ENCODE results near the gene KRTAP10-3.

KRTAP10-3 gene

GRCh38 chr21:44533891-44534627 is 24.5 kb downstream of the KRTAP10-3 start:
- Histone ChIP-seq H3K9me3 (ENCODE audit: insufficient read depth, low read depth, low read length) (no peaks in the 10 kb centered on the region), H4K91ac (ENCODE audit: low read depth, low read length) (no peak overlapping the region), H3K4me1 (ENCODE audit: control insufficient read depth in 1 of 2, insufficient read depth in 2 of 2, low read length in 2 of 2) (no peaks in the 10 kb centered on the region), H3K14ac (ENCODE audit: low read length) (no peak overlapping the region), H2BK12ac (ENCODE audit: low read length) (no peak overlapping the region), H4K12ac (ENCODE audit: low read depth, low read length) (no peak overlapping the region), H3K23ac (ENCODE audit: low read length) (no peak overlapping the region), H2BK5ac (ENCODE audit: low read depth, low read length, poor library complexity) (no peak overlapping the region), H2BK120ac (ENCODE audit: insufficient read depth, low read length, poor library complexity) (no peak overlapping the region), H3K4me2 (ENCODE audit: low read length) (no peak overlapping the region), H2AFZ (ENCODE audit: insufficient read depth, low read length, poor library complexity) (no peak overlapping the region), H3K9ac (ENCODE audit: low read length) (no peak overlapping the region), H3K27ac (ENCODE audit: low read depth, low read length) (no peak overlapping the region), H3K79me1 (ENCODE audit: low read length) (no peaks in the 10 kb centered on the region), H3K79me2 (ENCODE audit: control insufficient read depth, insufficient read depth, low read length, poor library complexity) (no peaks in the 10 kb centered on the region), H2AK5ac (ENCODE audit: low read length) (no peak overlapping the region), H4K8ac (ENCODE audit: low read depth, low read length) (no peak overlapping the region), H3K27me3 (ENCODE audit: insufficient read depth, low read length) (no peaks in the 10 kb centered on the region), H3K4ac (ENCODE audit: low read depth, low read length) (no peak overlapping the region), H3K36me3 (ENCODE audit: control insufficient read depth in 1 of 2, insufficient read depth in 2 of 2, low read length in 2 of 2) (no peaks in the 10 kb centered on the region), H3K4me3 (ENCODE audit: low read depth, low read length) (no peak overlapping the region), H3K18ac (ENCODE audit: low read length) (no peak overlapping the region)
- WGBS (ENCODE audit: extremely low coverage, insufficient coverage, insufficient read length) = no CpG with 5 or more reads among the region's 21 CpGs
- no peak for DNase-seq

GRCh38 chr21:44533121-44533890 is 25.3 kb downstream of the KRTAP10-3 start:
- H2AFZ ChIP-seq (ENCODE audit: insufficient read depth, low read length, poor library complexity) = no peak overlapping the region
- H3K4me1 ChIP-seq (ENCODE audit: control insufficient read depth in 1 of 2, insufficient read depth in 2 of 2, low read length in 2 of 2) = no peaks in the 10 kb centered on the region
- H3K23ac ChIP-seq (ENCODE audit: low read length) = no peak overlapping the region
- no peaks in the 10 kb centered on the region for H3K36me3 ChIP-seq (ENCODE audit: control insufficient read depth in 1 of 2, insufficient read depth in 2 of 2, low read length in 2 of 2)
- H3K14ac ChIP-seq (ENCODE audit: low read length) = no peak overlapping the region
- H3K79me2 ChIP-seq (ENCODE audit: control insufficient read depth, insufficient read depth, low read length, poor library complexity) = no peaks in the 10 kb centered on the region
- H3K27ac ChIP-seq (ENCODE audit: low read depth, low read length) = no peak overlapping the region
- no peak overlapping the region for H3K4me3 ChIP-seq (ENCODE audit: low read depth, low read length)
- H3K9me3 ChIP-seq (ENCODE audit: insufficient read depth, low read depth, low read length) = no peaks in the 10 kb centered on the region
- H4K8ac ChIP-seq (ENCODE audit: low read depth, low read length) = no peak overlapping the region
- no peak overlapping the region for H3K4me2 ChIP-seq (ENCODE audit: low read length)
- H2BK120ac ChIP-seq (ENCODE audit: insufficient read depth, low read length, poor library complexity) = no peak overlapping the region
- WGBS (ENCODE audit: extremely low coverage, insufficient coverage, insufficient read length) = no CpG with 5 or more reads among the region's 37 CpGs
- DNase-seq = no peak
- no peak overlapping the region for H2BK5ac ChIP-seq (ENCODE audit: low read depth, low read length, poor library complexity)
- H2AK5ac ChIP-seq (ENCODE audit: low read length) = no peak overlapping the region
- H3K27me3 ChIP-seq (ENCODE audit: insufficient read depth, low read length) = no peaks in the 10 kb centered on the region
- H3K9ac ChIP-seq (ENCODE audit: low read length) = no peak overlapping the region
- no peak overlapping the region for H4K12ac ChIP-seq (ENCODE audit: low read depth, low read length)
- H4K91ac ChIP-seq (ENCODE audit: low read depth, low read length) = no peak overlapping the region
- H3K79me1 ChIP-seq (ENCODE audit: low read length) = no peaks in the 10 kb centered on the region
- no peak overlapping the region for H3K18ac ChIP-seq (ENCODE audit: low read length)
- no peak overlapping the region for H2BK12ac ChIP-seq (ENCODE audit: low read length)
- H3K4ac ChIP-seq (ENCODE audit: low read depth, low read length) = no peak overlapping the region

GRCh38 chr21:44532712-44533111 is 25.9 kb downstream of the KRTAP10-3 start:
- Histone ChIP-seq H2BK12ac (ENCODE audit: low read length) (no peak overlapping the region), H2BK5ac (ENCODE audit: low read depth, low read length, poor library complexity) (no peak overlapping the region), H3K4me2 (ENCODE audit: low read length) (no peak overlapping the region), H3K79me1 (ENCODE audit: low read length) (no peaks in the 10 kb centered on the region), H3K4me1 (ENCODE audit: control insufficient read depth in 1 of 2, insufficient read depth in 2 of 2, low read length in 2 of 2) (no peaks in the 10 kb centered on the region), H3K14ac (ENCODE audit: low read length) (no peak overlapping the region), H2AFZ (ENCODE audit: insufficient read depth, low read length, poor library complexity) (no peak overlapping the region), H3K4me3 (ENCODE audit: low read depth, low read length) (no peak overlapping the region), H4K8ac (ENCODE audit: low read depth, low read length) (no peak overlapping the region), H2AK5ac (ENCODE audit: low read length) (no peak overlapping the region), H3K36me3 (ENCODE audit: control insufficient read depth in 1 of 2, insufficient read depth in 2 of 2, low read length in 2 of 2) (no peaks in the 10 kb centered on the region), H3K23ac (ENCODE audit: low read length) (no peak overlapping the region), H2BK120ac (ENCODE audit: insufficient read depth, low read length, poor library complexity) (no peak overlapping the region), H3K9me3 (ENCODE audit: insufficient read depth, low read depth, low read length) (no peaks in the 10 kb centered on the region), H3K27ac (ENCODE audit: low read depth, low read length) (no peak overlapping the region), H3K18ac (ENCODE audit: low read length) (no peak overlapping the region), H3K9ac (ENCODE audit: low read length) (no peak overlapping the region), H4K12ac (ENCODE audit: low read depth, low read length) (no peak overlapping the region), H3K27me3 (ENCODE audit: insufficient read depth, low read length) (no peaks in the 10 kb centered on the region), H3K79me2 (ENCODE audit: control insufficient read depth, insufficient read depth, low read length, poor library complexity) (no peaks in the 10 kb centered on the region), H3K4ac (ENCODE audit: low read depth, low read length) (no peak overlapping the region), H4K91ac (ENCODE audit: low read depth, low read length) (no peak overlapping the region)
- no peak for DNase-seq
- WGBS (ENCODE audit: extremely low coverage, insufficient coverage, insufficient read length) = no CpG with 5 or more reads among the region's 16 CpGs

- Histone ChIP-seq H4K12ac (ENCODE audit: low read depth, low read length) (no peak overlapping the region), H3K23ac (ENCODE audit: low read length) (no peak overlapping the region), H2AFZ (ENCODE audit: insufficient read depth, low read length, poor library complexity) (no peak overlapping the region), H3K79me2 (ENCODE audit: control insufficient read depth, insufficient read depth, low read length, poor library complexity) (no peaks in the 10 kb centered on the region), H3K27ac (ENCODE audit: low read depth, low read length) (no peak overlapping the region), H2BK120ac (ENCODE audit: insufficient read depth, low read length, poor library complexity) (no peak overlapping the region), H2BK5ac (ENCODE audit: low read depth, low read length, poor library complexity) (no peak overlapping the region), H3K27me3 (ENCODE audit: insufficient read depth, low read length) (no peaks in the 10 kb centered on the region), H4K8ac (ENCODE audit: low read depth, low read length) (no peak overlapping the region), H3K4me2 (ENCODE audit: low read length) (no peak overlapping the region), H3K9ac (ENCODE audit: low read length) (no peak overlapping the region), H3K4ac (ENCODE audit: low read depth, low read length) (no peak overlapping the region), H3K9me3 (ENCODE audit: insufficient read depth, low read depth, low read length) (no peaks in the 10 kb centered on the region), H3K4me1 (ENCODE audit: control insufficient read depth in 1 of 2, insufficient read depth in 2 of 2, low read length in 2 of 2) (no peaks in the 10 kb centered on the region), H3K36me3 (ENCODE audit: control insufficient read depth in 1 of 2, insufficient read depth in 2 of 2, low read length in 2 of 2) (no peaks in the 10 kb centered on the region), H2BK12ac (ENCODE audit: low read length) (no peak overlapping the region), H2AK5ac (ENCODE audit: low read length) (no peak overlapping the region), H3K14ac (ENCODE audit: low read length) (no peak overlapping the region), H4K91ac (ENCODE audit: low read depth, low read length) (no peak overlapping the region), H3K4me3 (ENCODE audit: low read depth, low read length) (no peak overlapping the region), H3K79me1 (ENCODE audit: low read length) (no peaks in the 10 kb centered on the region), H3K18ac (ENCODE audit: low read length) (no peak overlapping the region)
- DNase-seq = no peak
- WGBS (ENCODE audit: extremely low coverage, insufficient coverage, insufficient read length) = no CpG with 5 or more reads among the region's 30 CpGs
Measured at GRCh38 chr21:44531606-44532564, 26.7 kb downstream of the KRTAP10-3 start.
